ENCODE data around the gene SWSAP1.
A peak's percentile ranks its signal among the peaks of the same experiment; 100 is the strongest.

Gene SWSAP1

DNA sequence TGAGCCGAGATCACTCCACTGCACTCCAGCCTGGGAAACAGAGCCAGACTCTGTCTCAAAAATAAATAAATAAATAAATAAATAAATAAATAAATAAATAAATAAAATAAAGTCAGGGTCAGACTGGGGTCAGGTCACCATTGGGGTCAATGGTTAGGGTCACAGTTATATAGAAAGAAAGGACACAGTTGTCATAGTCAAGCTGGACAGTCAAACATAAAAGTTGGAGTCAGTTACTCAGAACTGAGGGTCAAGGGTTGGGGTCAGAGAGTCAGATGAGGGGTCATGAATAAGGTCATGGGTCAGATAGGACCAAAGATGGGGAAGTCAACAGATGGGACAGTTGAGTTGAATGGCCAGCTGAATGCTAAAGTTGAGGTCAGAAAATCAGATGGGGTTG is 26.3 kb downstream of the SWSAP1 start (continued):
- TF ChIP-seq, protein P1, sequence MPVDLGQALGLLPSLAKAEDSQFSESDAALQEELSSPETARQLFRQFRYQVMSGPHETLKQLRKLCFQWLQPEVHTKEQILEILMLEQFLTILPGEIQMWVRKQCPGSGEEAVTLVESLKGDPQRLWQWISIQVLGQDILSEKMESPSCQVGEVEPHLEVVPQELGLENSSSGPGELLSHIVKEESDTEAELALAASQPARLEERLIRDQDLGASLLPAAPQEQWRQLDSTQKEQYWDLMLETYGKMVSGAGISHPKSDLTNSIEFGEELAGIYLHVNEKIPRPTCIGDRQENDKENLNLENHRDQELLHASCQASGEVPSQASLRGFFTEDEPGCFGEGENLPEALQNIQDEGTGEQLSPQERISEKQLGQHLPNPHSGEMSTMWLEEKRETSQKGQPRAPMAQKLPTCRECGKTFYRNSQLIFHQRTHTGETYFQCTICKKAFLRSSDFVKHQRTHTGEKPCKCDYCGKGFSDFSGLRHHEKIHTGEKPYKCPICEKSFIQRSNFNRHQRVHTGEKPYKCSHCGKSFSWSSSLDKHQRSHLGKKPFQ (tag by site-specific recombination; IDR thresholded peaks at IDR 0.05) = 0 out of 2 replicates have a peak, but pooled peaks have one; percentile 25
- TF ChIP-seq ZNF501 (tag by site-specific recombination; IDR thresholded peaks at IDR 0.05) (no peak), ZBTB1 (tag by site-specific recombination; IDR thresholded peaks at IDR 0.05) (0 out of 2 replicates have a peak, but pooled peaks have one; percentile 31), ZNF76 (tag by site-specific recombination; IDR thresholded peaks at IDR 0.05; ENCODE audit: borderline replicate concordance, low read depth) (no peak), ZNF140 (tag by site-specific recombination; IDR thresholded peaks at IDR 0.05) (peak; percentile 84), KLF10 (tag by site-specific recombination; IDR thresholded peaks at IDR 0.05) (no peak), ZNF664 (tag by site-specific recombination; IDR thresholded peaks at IDR 0.05) (peak; percentile 78), IKZF3 (tag by site-specific recombination; IDR thresholded peaks at IDR 0.05) (no peak), ZBTB7A (tag by site-specific recombination; IDR thresholded peaks at IDR 0.05; ENCODE audit: low read depth) (no peak), SP3 (tag by site-specific recombination; IDR thresholded peaks at IDR 0.05) (peak; percentile 34), ZNF624 (tag by site-specific recombination; IDR thresholded peaks at IDR 0.05) (no peak), BCL11A (tag by site-specific recombination; IDR thresholded peaks at IDR 0.05; ENCODE audit: low read depth) (peak; percentile 100), ZNF837 (tag by site-specific recombination; IDR thresholded peaks at IDR 0.05) (no peak), ZNF266 (tag by site-specific recombination; IDR thresholded peaks at IDR 0.05; ENCODE audit: low read depth) (peak; percentile 93), ZNF155 (tag by site-specific recombination; IDR thresholded peaks at IDR 0.05) (no peak), ZEB2 (tag by site-specific recombination; IDR thresholded peaks at IDR 0.05) (0 out of 2 replicates have a peak, but pooled peaks have one; percentile 11), ZNF658 (tag by site-specific recombination; IDR thresholded peaks at IDR 0.05) (no peak), ZIC2 (tag by site-specific recombination; IDR thresholded peaks at IDR 0.05) (no peak), HOXD13 (CRISPR knock-in tag; IDR thresholded peaks at IDR 0.05; ENCODE audit: borderline replicate concordance) (no peak), ZFP69B (tag by site-specific recombination; IDR thresholded peaks at IDR 0.05) (no peak), ZNF221 (tag by site-specific recombination; IDR thresholded peaks at IDR 0.05; ENCODE audit: borderline replicate concordance) (no peak), ZNF654 (tag by site-specific recombination; IDR thresholded peaks at IDR 0.05; ENCODE audit: low read depth) (peak; percentile 49), ZNF169 (tag by site-specific recombination; IDR thresholded peaks at IDR 0.05) (no peak), ZNF560 (tag by site-specific recombination; IDR thresholded peaks at IDR 0.05; ENCODE audit: borderline replicate concordance) (peak; percentile 95), ZNF404 (tag by site-specific recombination; IDR thresholded peaks at IDR 0.05) (peak; percentile 84; the same call in 1 of the 2 replicates)
- TF ChIP-seq, protein P2, sequence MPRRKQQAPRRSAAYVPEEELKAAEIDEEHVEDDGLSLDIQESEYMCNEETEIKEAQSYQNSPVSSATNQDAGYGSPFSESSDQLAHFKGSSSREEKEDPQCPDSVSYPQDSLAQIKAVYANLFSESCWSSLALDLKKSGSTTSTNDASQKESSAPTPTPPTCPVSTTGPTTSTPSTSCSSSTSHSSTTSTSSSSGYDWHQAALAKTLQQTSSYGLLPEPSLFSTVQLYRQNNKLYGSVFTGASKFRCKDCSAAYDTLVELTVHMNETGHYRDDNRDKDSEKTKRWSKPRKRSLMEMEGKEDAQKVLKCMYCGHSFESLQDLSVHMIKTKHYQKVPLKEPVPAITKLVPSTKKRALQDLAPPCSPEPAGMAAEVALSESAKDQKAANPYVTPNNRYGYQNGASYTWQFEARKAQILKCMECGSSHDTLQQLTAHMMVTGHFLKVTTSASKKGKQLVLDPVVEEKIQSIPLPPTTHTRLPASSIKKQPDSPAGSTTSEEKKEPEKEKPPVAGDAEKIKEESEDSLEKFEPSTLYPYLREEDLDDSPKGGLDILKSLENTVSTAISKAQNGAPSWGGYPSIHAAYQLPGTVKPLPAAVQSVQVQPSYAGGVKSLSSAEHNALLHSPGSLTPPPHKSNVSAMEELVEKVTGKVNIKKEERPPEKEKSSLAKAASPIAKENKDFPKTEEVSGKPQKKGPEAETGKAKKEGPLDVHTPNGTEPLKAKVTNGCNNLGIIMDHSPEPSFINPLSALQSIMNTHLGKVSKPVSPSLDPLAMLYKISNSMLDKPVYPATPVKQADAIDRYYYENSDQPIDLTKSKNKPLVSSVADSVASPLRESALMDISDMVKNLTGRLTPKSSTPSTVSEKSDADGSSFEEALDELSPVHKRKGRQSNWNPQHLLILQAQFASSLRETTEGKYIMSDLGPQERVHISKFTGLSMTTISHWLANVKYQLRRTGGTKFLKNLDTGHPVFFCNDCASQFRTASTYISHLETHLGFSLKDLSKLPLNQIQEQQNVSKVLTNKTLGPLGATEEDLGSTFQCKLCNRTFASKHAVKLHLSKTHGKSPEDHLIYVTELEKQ (tag by site-specific recombination; IDR thresholded peaks at IDR 0.05; ENCODE audit: borderline replicate concordance) = no peak; the same call in 1 of the 2 replicates
- TF ChIP-seq, protein P3, sequence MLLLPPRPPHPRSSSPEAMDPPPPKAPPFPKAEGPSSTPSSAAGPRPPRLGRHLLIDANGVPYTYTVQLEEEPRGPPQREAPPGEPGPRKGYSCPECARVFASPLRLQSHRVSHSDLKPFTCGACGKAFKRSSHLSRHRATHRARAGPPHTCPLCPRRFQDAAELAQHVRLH (tag by site-specific recombination; IDR thresholded peaks at IDR 0.05) = 0 out of 2 replicates have a peak, but pooled peaks have one; percentile 43
- TF ChIP-seq, protein P4, sequence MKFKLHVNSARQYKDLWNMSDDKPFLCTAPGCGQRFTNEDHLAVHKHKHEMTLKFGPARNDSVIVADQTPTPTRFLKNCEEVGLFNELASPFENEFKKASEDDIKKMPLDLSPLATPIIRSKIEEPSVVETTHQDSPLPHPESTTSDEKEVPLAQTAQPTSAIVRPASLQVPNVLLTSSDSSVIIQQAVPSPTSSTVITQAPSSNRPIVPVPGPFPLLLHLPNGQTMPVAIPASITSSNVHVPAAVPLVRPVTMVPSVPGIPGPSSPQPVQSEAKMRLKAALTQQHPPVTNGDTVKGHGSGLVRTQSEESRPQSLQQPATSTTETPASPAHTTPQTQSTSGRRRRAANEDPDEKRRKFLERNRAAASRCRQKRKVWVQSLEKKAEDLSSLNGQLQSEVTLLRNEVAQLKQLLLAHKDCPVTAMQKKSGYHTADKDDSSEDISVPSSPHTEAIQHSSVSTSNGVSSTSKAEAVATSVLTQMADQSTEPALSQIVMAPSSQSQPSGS (tag by site-specific recombination; IDR thresholded peaks at IDR 0.05; ENCODE audit: low read depth) = no peak
- TF ChIP-seq, protein P5, sequence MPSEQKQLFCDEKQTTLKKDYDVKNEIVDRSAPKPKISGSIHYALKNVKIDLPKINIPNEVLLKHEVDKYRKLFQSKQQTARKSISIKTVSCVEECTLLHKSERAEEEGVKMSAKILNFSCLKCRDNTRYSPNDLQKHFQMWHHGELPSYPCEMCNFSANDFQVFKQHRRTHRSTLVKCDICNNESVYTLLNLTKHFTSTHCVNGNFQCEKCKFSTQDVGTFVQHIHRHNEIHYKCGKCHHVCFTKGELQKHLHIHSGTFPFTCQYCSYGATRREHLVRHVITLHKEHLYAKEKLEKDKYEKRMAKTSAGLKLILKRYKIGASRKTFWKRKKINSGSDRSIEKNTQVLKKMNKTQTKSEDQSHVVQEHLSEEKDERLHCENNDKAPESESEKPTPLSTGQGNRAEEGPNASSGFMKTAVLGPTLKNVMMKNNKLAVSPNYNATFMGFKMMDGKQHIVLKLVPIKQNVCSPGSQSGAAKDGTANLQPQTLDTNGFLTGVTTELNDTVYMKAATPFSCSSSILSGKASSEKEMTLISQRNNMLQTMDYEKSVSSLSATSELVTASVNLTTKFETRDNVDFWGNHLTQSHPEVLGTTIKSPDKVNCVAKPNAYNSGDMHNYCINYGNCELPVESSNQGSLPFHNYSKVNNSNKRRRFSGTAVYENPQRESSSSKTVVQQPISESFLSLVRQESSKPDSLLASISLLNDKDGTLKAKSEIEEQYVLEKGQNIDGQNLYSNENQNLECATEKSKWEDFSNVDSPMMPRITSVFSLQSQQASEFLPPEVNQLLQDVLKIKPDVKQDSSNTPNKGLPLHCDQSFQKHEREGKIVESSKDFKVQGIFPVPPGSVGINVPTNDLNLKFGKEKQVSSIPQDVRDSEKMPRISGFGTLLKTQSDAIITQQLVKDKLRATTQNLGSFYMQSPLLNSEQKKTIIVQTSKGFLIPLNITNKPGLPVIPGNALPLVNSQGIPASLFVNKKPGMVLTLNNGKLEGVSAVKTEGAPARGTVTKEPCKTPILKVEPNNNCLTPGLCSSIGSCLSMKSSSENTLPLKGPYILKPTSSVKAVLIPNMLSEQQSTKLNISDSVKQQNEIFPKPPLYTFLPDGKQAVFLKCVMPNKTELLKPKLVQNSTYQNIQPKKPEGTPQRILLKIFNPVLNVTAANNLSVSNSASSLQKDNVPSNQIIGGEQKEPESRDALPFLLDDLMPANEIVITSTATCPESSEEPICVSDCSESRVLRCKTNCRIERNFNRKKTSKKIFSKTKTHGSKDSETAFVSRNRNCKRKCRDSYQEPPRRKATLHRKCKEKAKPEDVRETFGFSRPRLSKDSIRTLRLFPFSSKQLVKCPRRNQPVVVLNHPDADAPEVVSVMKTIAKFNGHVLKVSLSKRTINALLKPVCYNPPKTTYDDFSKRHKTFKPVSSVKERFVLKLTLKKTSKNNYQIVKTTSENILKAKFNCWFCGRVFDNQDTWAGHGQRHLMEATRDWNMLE (tag by site-specific recombination; conservative IDR thresholded peaks at IDR 0.05; ENCODE audit: low read depth) = peak; percentile 94
